GM18858 (cell line): Measurements from ENCODE around the gene PET117.
"Not testable (repeated sequence)": the region's sequence is repeated elsewhere in the genome, so short reads cannot be mapped to it uniquely, and the experiment has no call there.

Experiments used
- ATAC-seq: cut with Tn5 transposase; IDR thresholded peaks from one replicate; pipeline ENCODE4 v1.9.1; 2021; ENCODE audit not compliant: unreplicated experiment

The PET117 gene

DNA sequence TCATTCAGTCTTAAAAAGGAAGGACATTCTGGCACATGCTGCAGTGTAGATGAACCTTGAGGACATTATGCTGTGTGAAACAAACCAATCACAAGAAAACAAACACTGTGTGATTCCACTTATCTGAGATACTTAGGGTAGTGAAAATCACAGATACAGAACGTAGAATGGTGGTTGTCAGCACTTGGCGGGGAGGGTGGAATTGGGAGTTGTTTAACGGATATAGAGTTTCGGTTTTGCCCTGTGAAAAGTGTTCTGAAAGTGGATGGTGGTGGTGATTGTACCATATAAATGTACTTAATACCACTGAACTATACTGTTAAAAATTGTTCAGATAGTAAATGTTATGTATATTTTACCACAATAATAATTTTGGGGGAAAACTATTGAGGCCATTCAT lies 18.4 kb downstream of the PET117 start:
- no peak for ATAC-seq

- ATAC-seq = no peak
Observed at GRCh38 chr20:18164356-18164755, 26.7 kb downstream of the PET117 start.

- ATAC-seq = no peak
Observed at GRCh38 chr20:18165553-18165952, 27.9 kb downstream of the PET117 start.

GRCh38 chr20:18166241-18166881 lies 28.7 kb downstream of the PET117 start:
- no peak for ATAC-seq

GRCh38 chr20:18166950-18167349 lies 29.3 kb downstream of the PET117 start:
- ATAC-seq = no peak

- ATAC-seq = no peak
Observed at GRCh38 chr20:18172379-18172778, 34.7 kb downstream of the PET117 start.

DNA sequence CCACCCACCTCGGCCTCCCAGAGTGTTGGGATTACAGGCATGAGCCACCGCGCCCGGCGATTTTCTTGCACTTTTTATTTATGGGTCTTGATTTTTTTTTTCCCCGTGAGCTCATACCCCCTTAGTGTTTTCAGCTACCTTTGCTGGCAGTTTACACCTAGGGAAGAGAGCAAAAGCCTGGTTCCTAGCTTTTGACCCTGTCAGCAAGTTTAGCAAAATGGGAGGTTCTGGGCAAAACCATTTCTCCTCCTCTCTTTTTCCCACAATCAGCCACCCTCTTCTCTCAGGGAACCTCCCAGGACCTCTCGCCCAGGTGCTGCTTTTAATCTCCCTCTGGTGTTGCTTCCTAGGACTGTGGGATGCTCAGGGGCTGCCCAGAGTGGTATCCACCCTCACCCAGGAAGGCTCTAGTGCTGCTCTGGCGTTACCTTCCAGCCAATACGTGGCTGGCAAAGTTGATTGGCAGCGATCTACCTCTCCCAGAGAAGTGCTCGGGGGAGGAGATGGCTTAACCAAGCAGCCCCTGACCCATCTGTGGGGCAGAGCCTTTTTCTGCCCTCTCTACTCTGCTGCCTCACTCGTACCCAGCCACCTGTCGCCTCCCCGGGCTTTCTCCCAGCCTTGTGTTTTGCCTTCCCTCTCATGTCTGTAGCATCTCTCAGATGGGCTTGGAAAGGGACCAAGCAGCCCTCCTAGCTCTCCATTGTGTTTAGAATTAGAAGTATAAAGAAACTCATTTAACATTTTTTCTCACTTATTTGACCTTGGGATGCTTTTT lies 37.4 kb downstream of the PET117 start:
- no peak for ATAC-seq

DNA sequence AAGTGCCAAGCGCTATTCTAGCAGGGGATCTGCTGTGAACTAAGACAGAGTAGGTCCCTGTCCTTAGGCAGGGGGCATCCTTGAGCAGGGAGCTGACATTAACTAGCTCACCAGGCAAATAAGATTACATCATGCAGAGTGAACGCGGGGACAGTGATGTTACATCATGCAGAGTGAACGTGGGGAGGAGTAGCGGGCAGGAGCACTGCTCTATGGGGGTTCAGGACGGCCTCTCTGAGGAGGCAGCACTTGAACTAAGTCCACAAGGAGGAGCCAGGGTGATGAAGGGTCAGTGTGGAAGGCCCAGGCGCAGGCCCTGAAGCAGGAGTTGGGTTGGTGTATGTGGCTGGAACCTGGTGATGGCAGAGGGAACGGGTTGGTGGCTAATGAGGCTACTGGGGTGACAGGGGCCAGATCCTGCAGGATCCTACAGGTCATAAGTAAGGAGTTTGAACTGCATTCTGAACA lies 38.7 kb downstream of the PET117 start:
- ATAC-seq = no peak

DNA sequence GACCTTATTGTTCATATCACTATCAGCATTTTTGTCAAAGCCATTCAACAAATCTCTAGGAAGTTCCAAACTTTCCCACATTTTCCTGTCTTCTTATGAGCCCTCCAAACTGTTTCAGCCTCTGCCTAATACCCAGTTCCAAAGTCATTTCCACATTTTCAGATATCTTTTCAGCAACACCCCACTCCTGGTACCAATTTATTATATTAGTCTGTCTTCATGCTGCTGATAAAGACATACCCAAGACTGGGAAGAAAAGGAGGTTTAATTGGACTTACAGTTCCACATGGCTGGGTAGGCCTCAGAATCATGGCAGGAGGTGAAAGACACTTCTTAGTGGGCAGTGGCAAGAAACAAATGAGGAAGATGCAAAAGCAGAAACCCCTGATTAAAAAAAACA lies 42.7 kb downstream of the PET117 start:
- not testable (repeated sequence) for ATAC-seq

DNA sequence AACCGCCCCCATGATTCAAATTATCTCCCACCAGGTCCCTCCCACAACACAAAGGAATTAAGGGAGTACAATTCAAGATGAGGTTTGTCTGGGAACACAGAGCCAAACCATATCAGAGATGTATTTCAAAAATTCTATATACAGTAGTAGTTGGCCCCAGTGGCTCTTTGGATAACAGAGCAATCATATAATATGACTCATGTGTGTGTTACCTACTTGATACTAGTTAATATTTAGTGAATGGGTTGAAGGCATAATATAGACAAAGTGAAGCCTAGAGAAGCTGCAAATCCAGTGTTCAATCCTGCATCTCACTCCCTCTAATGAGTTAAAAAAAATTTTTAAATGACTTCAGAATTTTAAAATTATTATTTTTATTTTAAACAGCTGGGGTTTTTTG lies 43.2 kb downstream of the PET117 start:
- no peak for ATAC-seq

- ATAC-seq = no peak
Observed at GRCh38 chr20:18187020-18187419, 49.4 kb downstream of the PET117 start.

DNA sequence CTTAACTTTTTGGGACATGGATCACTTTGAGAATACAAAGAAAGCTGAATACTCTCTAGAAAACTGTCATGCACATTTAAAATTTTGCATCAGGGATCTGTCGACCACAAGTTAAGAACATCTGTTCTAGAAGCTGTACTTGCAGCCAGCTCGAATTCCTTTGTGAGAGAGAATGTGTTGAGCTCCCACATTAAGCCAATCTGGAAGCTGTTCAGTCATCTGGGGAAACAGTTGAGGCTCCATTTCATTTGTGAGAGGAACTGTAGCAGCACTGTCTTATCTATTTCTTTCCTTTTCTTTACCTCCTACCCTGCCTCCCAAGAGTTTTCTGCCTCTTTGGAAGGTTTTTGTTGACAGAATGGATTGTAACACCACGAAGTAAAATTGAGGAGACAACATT lies 50.8 kb downstream of the PET117 start:
- no peak for ATAC-seq

GRCh38 chr20:18190338-18191233 lies 52.9 kb downstream of the PET117 start:
- no peak for ATAC-seq

DNA sequence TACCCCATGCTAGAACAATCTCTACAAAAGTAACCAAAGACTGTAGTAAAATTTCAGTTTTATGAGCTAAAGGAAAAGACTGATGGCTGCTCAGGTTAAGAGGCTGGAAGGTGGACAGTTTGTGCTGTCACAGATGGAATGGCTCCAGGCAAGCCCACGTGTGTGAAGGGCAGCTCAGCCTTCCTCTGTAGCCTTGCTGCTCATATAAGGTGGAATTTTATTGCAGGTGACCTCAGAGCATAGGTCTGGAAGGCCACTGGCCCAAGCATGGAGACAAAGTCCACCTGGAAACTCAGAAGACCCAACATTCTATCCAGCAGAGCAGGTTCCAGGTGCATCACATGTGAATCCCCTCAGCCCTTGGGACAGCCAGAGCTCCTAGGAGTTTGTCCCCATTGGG lies 53.6 kb downstream of the PET117 start:
- ATAC-seq = no peak
